Subcutaneous abdominal adipose tissue (tissue), 5 donors: ENCODE results near the gene LARP6.

ENCODE experiments used
- H3K27ac ChIP-seq: one replicate; pipeline ENCODE4 v1.7.0; 2013; ENCODE audit warnings: low read depth, mild to moderate bottlenecking, inconsistent platforms, low read length, moderate library complexity
- H3K27me3 ChIP-seq, 5 donors: one replicate each; pipeline ENCODE4 v1.7.0; 2013; ENCODE audit warnings: low read length in 5 of 5, inconsistent platforms in 1 of 5; ENCODE audit not compliant: control insufficient read depth in 5 of 5, insufficient read depth in 4 of 5
- H3K36me3 ChIP-seq, 5 donors: one replicate each; pipeline ENCODE4 v1.7.0; 2013; ENCODE audit warnings: low read length in 5 of 5; ENCODE audit not compliant: control insufficient read depth in 5 of 5, insufficient read depth in 5 of 5
- H3K4me1 ChIP-seq, 5 donors: one replicate each; pipeline ENCODE4 v1.7.0; 2013; ENCODE audit warnings: low read length in 5 of 5, mild to moderate bottlenecking in 3 of 5, moderate library complexity in 1 of 5; ENCODE audit not compliant: control insufficient read depth in 5 of 5, insufficient read depth in 5 of 5
- H3K4me3 ChIP-seq, 5 donors: one replicate each; pipeline ENCODE4 v1.7.0; 2013; ENCODE audit warnings: low read length in 5 of 5, low read depth in 1 of 5
- H3K9ac ChIP-seq, 5 donors: one replicate each; pipeline ENCODE4 v1.7.0; 2013; ENCODE audit warnings: low read length in 5 of 5, mild to moderate bottlenecking in 4 of 5, moderate library complexity in 3 of 5
- H3K9me3 ChIP-seq, 5 donors: one replicate each; pipeline ENCODE4 v1.7.0; 2013; ENCODE audit warnings: low read length in 5 of 5; ENCODE audit not compliant: control insufficient read depth in 5 of 5
- donor health status: healthy.
- donor health status: healthy.
- donor health status: healthy.
- donor health status: healthy.
- donor health status: healthy.

LARP6 gene

GRCh38 chr15:70788114-70789049 is 65.6 kb downstream of the LARP6 start:
- Histone ChIP-seq H3K4me3 (no peak overlapping the region), H3K9ac (no peak overlapping the region), H3K9me3 (no peaks in the 10 kb centered on the region), H3K36me3 (no peaks in the 10 kb centered on the region), H3K4me1 (no peaks in the 10 kb centered on the region), H3K27ac (no peak overlapping the region), H3K27me3 (no peaks in the 10 kb centered on the region)

GRCh38 chr15:70786996-70787395 is 67.0 kb downstream of the LARP6 start:
- Histone ChIP-seq H3K27me3 (no peaks in the 10 kb centered on the region), H3K27ac (no peak overlapping the region), H3K4me1 (no peaks in the 10 kb centered on the region), H3K4me3 (no peak overlapping the region), H3K9ac (no peak overlapping the region), H3K36me3 (no peaks in the 10 kb centered on the region), H3K9me3 (no peaks in the 10 kb centered on the region)

GRCh38 chr15:70783610-70784022 is 70.3 kb downstream of the LARP6 start:
- no peaks in the 10 kb centered on the region for H3K36me3 ChIP-seq
- no peak overlapping the region for H3K4me3 ChIP-seq
- no peaks in the 10 kb centered on the region for H3K4me1 ChIP-seq
- no peak overlapping the region for H3K27ac ChIP-seq
- H3K9ac ChIP-seq = no peak overlapping the region
- no peaks in the 10 kb centered on the region for H3K9me3 ChIP-seq
- no peaks in the 10 kb centered on the region for H3K27me3 ChIP-seq

- H3K9ac ChIP-seq = no peak overlapping the region
- no peaks in the 10 kb centered on the region for H3K9me3 ChIP-seq
- peaks cover 0 to 3% (median 0%) of the 10 kb centered on the region in 5 donors for H3K4me1 ChIP-seq
- H3K36me3 ChIP-seq = no peaks in the 10 kb centered on the region
- no peak overlapping the region for H3K4me3 ChIP-seq
- no peak overlapping the region for H3K27ac ChIP-seq
- no peaks in the 10 kb centered on the region for H3K27me3 ChIP-seq
Measured at GRCh38 chr15:70783041-70783440, 70.9 kb downstream of the LARP6 start.

- no peak overlapping the region for H3K27ac ChIP-seq
- H3K9me3 ChIP-seq = no peaks in the 10 kb centered on the region
- H3K4me3 ChIP-seq = no peak overlapping the region
- no peak overlapping the region for H3K9ac ChIP-seq
- H3K4me1 ChIP-seq = peaks cover 0 to 6% (median 0%) of the 10 kb centered on the region in 5 donors
- no peaks in the 10 kb centered on the region for H3K27me3 ChIP-seq
- H3K36me3 ChIP-seq = no peaks in the 10 kb centered on the region
Measured at GRCh38 chr15:70781236-70781635, 72.7 kb downstream of the LARP6 start.
